Neuronal stem cell (in vitro differentiated cells): ENCODE measurements around the gene PAEP.

Experiments used
- DNase-seq: peaks from one replicate; pipeline ENCODE4 v3.0.0-alpha.2; 2013; ENCODE audit warnings: low spot score
- H2AFZ ChIP-seq: one replicate; pipeline ENCODE4 v1.6.1; 2013; ENCODE audit warnings: mild to moderate bottlenecking, low read length, inconsistent platforms
- H2AK5ac ChIP-seq: 2 replicates; pipeline ENCODE4 v1.6.1; 2013; ENCODE audit warnings: low read depth, mild to moderate bottlenecking, inconsistent platforms, low read length, moderate library complexity, mixed read lengths
- H2BK120ac ChIP-seq: 2 replicates; pipeline ENCODE4 v1.6.1; 2013; ENCODE audit warnings: low read depth, mild to moderate bottlenecking, inconsistent platforms, low read length, moderate library complexity, mixed read lengths
- H2BK12ac ChIP-seq: one replicate; pipeline ENCODE4 v1.6.1; 2013; ENCODE audit warnings: low read length, inconsistent platforms
- H2BK15ac ChIP-seq: 2 replicates; pipeline ENCODE4 v1.6.1; 2013; ENCODE audit warnings: mild to moderate bottlenecking, low read length, inconsistent platforms, mixed read lengths
- H2BK5ac ChIP-seq: one replicate; pipeline ENCODE4 v1.6.1; 2013; ENCODE audit warnings: inconsistent platforms, mild to moderate bottlenecking, low read length, moderate library complexity
- H3K14ac ChIP-seq: one replicate; pipeline ENCODE4 v1.6.1; 2013; ENCODE audit warnings: low read length, inconsistent platforms
- H3K18ac ChIP-seq: 2 replicates; pipeline ENCODE4 v1.6.1; 2013; ENCODE audit warnings: low read length, inconsistent platforms
- H3K23ac ChIP-seq: 2 replicates; pipeline ENCODE4 v1.6.1; 2013; ENCODE audit warnings: low read depth, mild to moderate bottlenecking, mixed read lengths, low read length, inconsistent platforms; ENCODE audit not compliant: poor library complexity
- H3K27ac ChIP-seq: replicated peaks from 3 replicates; pipeline ENCODE4 v1.5.1; 2013; ENCODE audit warnings: low read length, inconsistent platforms
- H3K27me3 ChIP-seq, 3 experiments: 2 replicates each; pipeline ENCODE4 v1.6.1; 2013; ENCODE audit warnings: low read length in 3 of 3, mild to moderate bottlenecking in 2 of 3, inconsistent platforms in 1 of 3, low read depth in 1 of 3, mixed read lengths in 1 of 3, moderate library complexity in 1 of 3; ENCODE audit not compliant: control insufficient read depth in 3 of 3, insufficient read depth in 3 of 3
- H3K36me3 ChIP-seq, 2 donors: replicated peaks in 1 of 2; 2 replicates each; pipeline ENCODE4 v1.6.1; 2013; ENCODE audit warnings: low read length in 2 of 2; ENCODE audit not compliant: control insufficient read depth in 2 of 2, insufficient read depth in 2 of 2
- H3K4ac ChIP-seq: 2 replicates; pipeline ENCODE4 v1.6.1; 2013; ENCODE audit warnings: inconsistent platforms, mild to moderate bottlenecking, low read length, moderate library complexity
- H3K4me1 ChIP-seq, 2 donors: 1 replicate in 1 of 2; 2 replicates in 1 of 2; pipeline ENCODE4 v1.6.1; 2013; ENCODE audit warnings: low read length in 2 of 2, low read depth in 1 of 2; ENCODE audit not compliant: control insufficient read depth in 2 of 2, insufficient read depth in 1 of 2
- H3K4me2 ChIP-seq: one replicate; pipeline ENCODE4 v1.6.1; 2013; ENCODE audit warnings: mild to moderate bottlenecking, low read length, inconsistent platforms; ENCODE audit not compliant: insufficient read depth, poor library complexity, severe bottlenecking
- H3K4me3 ChIP-seq, 2 donors: 2 replicates each; pipeline ENCODE4 v1.5.1; 2013; ENCODE audit warnings: low read length in 2 of 2, mild to moderate bottlenecking in 2 of 2, inconsistent platforms in 1 of 2, moderate library complexity in 1 of 2
- H3K79me1 ChIP-seq: one replicate; pipeline ENCODE4 v1.6.1; 2013; ENCODE audit warnings: low read depth, mild to moderate bottlenecking, inconsistent platforms, low read length, moderate library complexity
- H3K9ac ChIP-seq: one replicate; pipeline ENCODE4 v1.6.1; 2013; ENCODE audit warnings: mild to moderate bottlenecking, low read depth, low read length, inconsistent platforms; ENCODE audit not compliant: poor library complexity
- H3K9me3 ChIP-seq, 2 donors: replicated peaks in 1 of 2; 2 replicates each; pipeline versions ENCODE3 to v1.6.1; 2013; ENCODE audit warnings: low read length in 2 of 2, mild to moderate bottlenecking in 2 of 2, inconsistent platforms in 1 of 2, low read depth in 1 of 2, mixed read lengths in 1 of 2, moderate library complexity in 1 of 2; ENCODE audit not compliant: control insufficient read depth in 2 of 2, insufficient read depth in 1 of 2
- H4K8ac ChIP-seq: one replicate; pipeline ENCODE4 v1.6.1; 2013; ENCODE audit warnings: low read depth, mild to moderate bottlenecking, inconsistent platforms, low read length, moderate library complexity
- H4K91ac ChIP-seq: one replicate; pipeline ENCODE4 v1.6.1; 2013; ENCODE audit warnings: low read length, low read depth, mild to moderate bottlenecking, inconsistent platforms; ENCODE audit not compliant: poor library complexity
- WGBS, 2 donors: extraction: QIAGEN DNeasy Blood & Tissue Kit; methylation state at CpG; one replicate each; pipeline ENCODE4 v1.1.7; 2013; ENCODE audit warnings: missing lambda C conversion rate in 2 of 2, mixed read lengths in 1 of 2; ENCODE audit not compliant: insufficient read length in 2 of 2, insufficient replicate concordance in 1 of 2; ENCODE audit errors: extremely low coverage in 2 of 2; 5-methylcytosine and 5-hydroxymethylcytosine counted together

Gene PAEP

DNA sequence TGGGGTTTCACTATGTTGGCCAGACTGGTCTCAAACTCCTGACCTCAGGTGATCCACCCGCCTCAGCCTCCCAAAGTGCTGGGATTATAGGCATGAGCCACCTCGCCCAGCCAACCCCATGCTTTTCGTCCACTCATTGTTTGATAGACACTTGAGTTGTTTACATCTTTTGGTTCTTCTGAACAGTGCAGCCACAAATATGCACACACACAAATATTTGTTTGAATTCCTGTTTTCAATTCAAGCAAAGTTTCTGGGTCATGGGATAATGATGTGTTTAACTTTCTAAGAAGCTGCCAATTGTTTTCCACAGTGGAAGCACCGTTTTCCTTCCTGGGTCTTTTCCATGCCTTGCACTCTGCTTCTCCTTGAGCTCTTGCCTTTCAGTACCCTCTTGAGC, 6.8 kb upstream of the PAEP start:
- no peak overlapping the region for H4K8ac ChIP-seq
- no peak overlapping the region for H2BK120ac ChIP-seq
- no peak overlapping the region for H2AFZ ChIP-seq
- H3K23ac ChIP-seq = no peak overlapping the region
- H3K4ac ChIP-seq = no peak overlapping the region
- peaks cover 2% of the 10 kb centered on the region for H3K79me1 ChIP-seq
- H3K36me3 ChIP-seq = no peaks in the 10 kb centered on the region
- no CpG with 5 or more reads among the region's 4 CpGs for WGBS, 2 donors
- H3K9me3 ChIP-seq = no peaks in the 10 kb centered on the region
- H3K9ac ChIP-seq = no peak overlapping the region
- H3K27me3 ChIP-seq = peaks cover 0 to 15% (median 0%) of the 10 kb centered on the region in 3 experiments
- DNase-seq = no peak
- H3K4me3 ChIP-seq = no peak overlapping the region
- no peak overlapping the region for H2BK12ac ChIP-seq
- no peak overlapping the region for H2AK5ac ChIP-seq
- H3K14ac ChIP-seq = no peak overlapping the region
- no peak overlapping the region for H3K18ac ChIP-seq
- no peak overlapping the region for H4K91ac ChIP-seq
- H2BK5ac ChIP-seq = no peak overlapping the region
- no peak overlapping the region for H3K27ac ChIP-seq
- H2BK15ac ChIP-seq = no peak overlapping the region
- no peak overlapping the region for H3K4me2 ChIP-seq
- H3K4me1 ChIP-seq = no peaks in the 10 kb centered on the region

- Histone ChIP-seq H2BK120ac (no peak overlapping the region), H3K27me3 (peaks cover 0 to 14% (median 0%) of the 10 kb centered on the region in 3 experiments), H4K8ac (no peak overlapping the region), H2AFZ (no peak overlapping the region), H3K9ac (no peak overlapping the region), H3K4me2 (no peak overlapping the region), H3K4me3 (no peak overlapping the region), H2AK5ac (no peak overlapping the region), H3K4me1 (no peaks in the 10 kb centered on the region), H3K23ac (no peak overlapping the region), H3K4ac (no peak overlapping the region), H2BK12ac (no peak overlapping the region), H2BK15ac (no peak overlapping the region), H3K14ac (no peak overlapping the region), H3K27ac (no peak overlapping the region), H3K79me1 (no peaks in the 10 kb centered on the region), H3K18ac (no peak overlapping the region), H4K91ac (no peak overlapping the region), H2BK5ac (no peak overlapping the region), H3K9me3 (no peaks in the 10 kb centered on the region), H3K36me3 (no peaks in the 10 kb centered on the region)
- no CpG with 5 or more reads among the region's 5 CpGs for WGBS, 2 donors
- no peak for DNase-seq
Observed at GRCh38 chr9:135555203-135555602, 6.4 kb upstream of the PAEP start.

DNA sequence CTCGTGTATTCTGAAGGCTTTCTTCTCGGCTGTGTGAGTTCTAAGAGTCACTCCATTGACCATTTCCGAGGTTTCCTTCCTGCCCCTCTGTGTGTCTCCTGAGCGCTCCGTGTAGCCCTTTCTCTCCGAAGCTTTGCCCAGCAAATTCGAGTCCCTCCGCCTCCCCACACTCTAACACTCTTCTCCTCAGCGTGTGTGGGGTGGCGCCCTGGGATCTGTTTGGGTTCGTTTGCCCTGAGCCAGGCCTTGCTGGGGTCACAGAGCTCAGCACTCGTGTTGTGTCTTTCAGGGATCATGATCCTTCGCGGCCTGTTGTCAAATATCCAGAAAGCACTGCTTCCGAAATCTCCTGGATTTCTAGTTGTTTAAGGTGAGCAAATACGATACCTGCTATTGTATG, 5.6 kb upstream of the PAEP start:
- Histone ChIP-seq H3K4me3 (no peak overlapping the region), H3K79me1 (no peaks in the 10 kb centered on the region), H2BK12ac (no peak overlapping the region), H4K91ac (no peak overlapping the region), H3K4me2 (no peak overlapping the region), H2AFZ (no peak overlapping the region), H2BK15ac (no peak overlapping the region), H3K9ac (no peak overlapping the region), H3K23ac (no peak overlapping the region), H3K27me3 (peaks cover 0 to 7% (median 0%) of the 10 kb centered on the region in 3 experiments), H2BK5ac (no peak overlapping the region), H2AK5ac (no peak overlapping the region), H3K36me3 (no peaks in the 10 kb centered on the region), H3K9me3 (no peaks in the 10 kb centered on the region), H3K27ac (no peak overlapping the region), H3K4ac (no peak overlapping the region), H3K4me1 (no peaks in the 10 kb centered on the region), H3K18ac (no peak overlapping the region), H4K8ac (no peak overlapping the region), H3K14ac (no peak overlapping the region), H2BK120ac (no peak overlapping the region)
- no CpG with 5 or more reads among the region's 16 CpGs for WGBS, 2 donors
- no peak for DNase-seq

- Histone ChIP-seq H2BK120ac (no peak overlapping the region), H3K4me2 (no peak overlapping the region), H2BK5ac (no peak overlapping the region), H3K27me3 (no peaks in the 10 kb centered on the region), H3K18ac (no peak overlapping the region), H3K4ac (no peak overlapping the region), H2BK15ac (no peak overlapping the region), H2AFZ (no peak overlapping the region), H3K23ac (no peak overlapping the region), H2BK12ac (no peak overlapping the region), H3K9me3 (no peaks in the 10 kb centered on the region), H3K27ac (no peak overlapping the region), H3K4me1 (no peaks in the 10 kb centered on the region), H2AK5ac (no peak overlapping the region), H3K14ac (no peak overlapping the region), H4K91ac (no peak overlapping the region), H3K9ac (no peak overlapping the region), H3K79me1 (no peaks in the 10 kb centered on the region), H3K36me3 (no peaks in the 10 kb centered on the region), H4K8ac (no peak overlapping the region), H3K4me3 (no peak overlapping the region)
- no CpG with 5 or more reads among the region's 11 CpGs for WGBS, 2 donors
- DNase-seq = no peak
Observed at GRCh38 chr9:135559606-135560005, 1.9 kb upstream of the PAEP start.
